Head of caudate nucleus (tissue), 42 donors: ENCODE data around the gene RCCD1.

ENCODE experiments used
- DNase-seq, 42 donors: peaks; one replicate each; pipeline versions ENCODE4 v3.0.0 to v3.0.0-alpha.2; 2020 to 2021; ENCODE audit warnings: mixed read lengths in 7 of 42
- intact Hi-C: fragments of 100-400 bp; cut with DNase I; formaldehyde crosslinking; loops from one replicate; pipeline ENCODE4 v1.15.0; 2022

The RCCD1 gene

DNA sequence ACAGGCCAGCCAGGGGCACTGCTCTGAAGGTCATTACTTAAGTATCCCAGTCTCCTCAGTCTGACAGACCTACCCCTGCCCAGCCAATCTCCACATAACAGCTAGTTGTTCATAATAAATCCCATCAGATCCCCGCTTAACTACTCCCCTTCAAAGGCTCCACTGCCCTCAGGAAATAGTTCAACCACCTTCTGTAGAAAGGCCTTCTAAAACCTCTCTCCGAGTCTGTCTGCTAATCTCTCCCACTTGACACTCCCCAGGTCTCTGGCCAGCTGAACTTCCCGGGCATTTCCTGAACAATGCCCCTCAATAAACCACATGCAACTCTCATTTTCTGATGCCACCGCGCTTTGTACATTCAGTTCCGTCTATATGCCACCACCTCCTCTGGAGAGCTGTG is 33.6 kb downstream of the RCCD1 start:
- intact Hi-C loops: no loop called here

DNA sequence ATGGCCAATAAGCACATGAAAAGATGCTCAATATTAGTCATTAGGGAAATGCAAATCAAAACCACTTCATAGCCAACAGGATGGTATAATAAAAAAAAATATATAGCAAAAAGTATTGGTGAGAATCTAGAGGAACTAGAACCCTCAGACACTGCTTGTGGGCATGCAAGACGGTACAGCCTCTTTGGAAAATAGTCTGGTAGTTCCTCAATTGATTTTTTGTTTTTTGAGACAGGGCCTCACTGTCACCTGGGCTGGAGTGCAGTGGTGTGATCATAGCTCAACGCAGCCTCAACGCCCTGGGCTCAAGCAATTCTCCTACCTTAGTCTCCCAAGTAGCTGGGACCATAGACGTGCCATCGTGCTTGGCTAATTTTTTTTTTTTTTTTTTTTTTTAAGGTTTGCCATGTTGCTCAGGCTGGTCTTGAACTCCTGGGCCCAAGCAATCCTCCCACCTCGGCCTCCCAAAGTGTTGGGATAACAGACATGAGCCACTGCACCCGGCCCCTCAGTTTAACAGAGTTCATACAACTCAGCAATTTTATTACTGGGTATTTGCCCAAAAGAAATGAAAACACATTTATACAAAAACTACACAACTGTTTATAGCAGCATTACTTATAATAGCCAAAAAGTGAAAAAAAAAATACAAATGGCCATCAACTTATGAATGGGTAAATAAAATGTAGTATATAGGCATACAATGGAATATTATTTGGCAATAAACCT is 34.5 kb downstream of the RCCD1 start:
- intact Hi-C loops: no loop called here
- DNase-seq: no peak

More for the DNA sequence above, 33.6 kb downstream of the RCCD1 start:
- DNase-seq: no peak

- intact Hi-C loops: no loop called here
Measured at GRCh38 chr15:90990446-90990845, 35.8 kb downstream of the RCCD1 start.

GRCh38 chr15:90991587-90992285 is 37.1 kb downstream of the RCCD1 start:
- intact Hi-C loops: no loop called here
- no peak for DNase-seq

More at GRCh38 chr15:90990446-90990845, 35.8 kb downstream of the RCCD1 start:
- DNase-seq: no peak

GRCh38 chr15:90994059-90994416 is 39.4 kb downstream of the RCCD1 start:
- intact Hi-C loops: no loop called here
- DNase-seq: peak in 3 of 42 donors; percentile 19 to 44 (median 19)

- peak; percentile 93 to 99 (median 99) for DNase-seq
- intact Hi-C loops: no loop called here
Measured at GRCh38 chr15:90994417-90995311, 40.0 kb downstream of the RCCD1 start, which contains the start of gene PRC1. Gene PRC1, minus strand, starts transcription at chr15:90994535. Its CDS starts 118 bp downstream, at chr15:90994417.

DNA sequence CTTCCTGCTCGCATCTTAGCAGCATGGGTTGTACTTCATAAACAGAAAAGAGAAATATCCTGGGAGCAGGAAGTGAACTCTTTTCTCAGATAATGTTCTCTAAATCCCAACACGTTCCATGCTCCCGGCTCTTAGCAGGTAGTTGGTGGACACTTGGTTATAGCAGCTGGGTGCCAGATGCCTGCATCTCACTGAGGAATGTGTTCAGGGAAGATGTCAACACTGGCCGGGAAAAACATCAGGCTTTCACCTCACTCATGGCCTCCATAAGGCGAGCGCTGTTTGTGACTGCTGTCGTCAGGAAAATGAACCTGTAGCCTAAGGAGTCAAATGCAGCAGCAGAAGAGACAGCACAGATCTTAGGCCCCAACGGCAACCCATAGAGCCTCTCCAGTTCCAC is 44.1 kb downstream of the RCCD1 start:
- DNase-seq: no peak
- intact Hi-C loops: no loop called here

DNA sequence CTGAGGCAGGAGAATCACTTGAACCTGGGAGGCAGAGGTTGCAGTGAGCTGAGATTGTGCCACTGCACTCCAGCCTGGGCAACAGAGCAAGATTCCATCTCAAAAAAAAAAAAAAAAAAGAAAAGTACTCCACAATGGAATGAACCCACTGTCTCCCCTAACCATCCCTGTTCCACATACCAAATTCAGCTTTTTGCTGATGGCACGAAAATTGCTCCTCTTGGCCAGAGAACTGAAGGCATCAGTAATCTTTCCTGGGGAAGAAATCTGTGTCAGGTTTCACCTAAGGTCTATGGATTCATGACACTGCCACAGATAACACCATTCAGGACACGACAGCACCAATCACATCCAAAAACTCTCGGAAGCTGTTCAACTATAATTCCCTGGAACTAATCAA is 46.5 kb downstream of the RCCD1 start:
- intact Hi-C loops: no loop called here
- DNase-seq: no peak

DNA sequence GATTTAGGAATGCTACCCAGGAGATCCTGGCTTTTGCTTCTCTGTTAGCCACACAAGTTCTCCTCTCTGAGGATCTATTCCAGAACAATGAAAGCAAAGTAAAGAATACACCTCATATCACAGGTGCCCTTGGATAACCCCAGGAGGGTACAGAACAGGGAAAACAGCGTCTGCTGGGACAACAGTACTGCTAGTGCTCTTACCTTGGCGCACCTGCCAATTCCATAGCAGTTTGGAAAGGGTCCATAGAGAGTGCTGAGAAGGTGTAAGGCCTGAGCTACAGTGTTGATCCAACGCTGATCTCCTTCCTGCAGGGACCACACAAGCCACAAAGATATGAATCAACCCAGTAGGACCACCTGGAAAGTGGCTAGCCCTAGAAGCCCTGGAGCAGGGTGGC is 52.6 kb downstream of the RCCD1 start:
- no peak for DNase-seq
- intact Hi-C loops: no loop called here
